Coronary artery (tissue), 2 donors: ENCODE measurements around the gene GOLGA5.
A peak's percentile ranks its signal among the peaks of the same experiment; 100 is the strongest.
"Not testable (repeated sequence)": the region's sequence is repeated elsewhere in the genome, so short reads cannot be mapped to it uniquely, and the experiment has no call there.

Experiments
- DNase-seq: peaks from one replicate; pipeline ENCODE4 v3.0.0-alpha.2; 2017; ENCODE audit warnings: low spot score
- H3K27ac ChIP-seq, 2 donors: fragments of 200-600 bp; sonication (generic); one replicate each; pipeline ENCODE4 v1.5.1; 2016 to 2019
- H3K4me3 ChIP-seq: fragments of 200-600 bp; sonication (generic); 2 replicates; pipeline ENCODE4 v1.5.1; 2016; ENCODE audit warnings: mild to moderate bottlenecking, moderate library complexity
- TF ChIP-seq, protein P1 (sequence below): fragments of 200-600 bp; sonication (generic); IDR thresholded peaks from one replicate; pipeline ENCODE4 v1.5.1; 2019; ENCODE audit warnings: antibody characterized with exemption

GOLGA5 gene

DNA sequence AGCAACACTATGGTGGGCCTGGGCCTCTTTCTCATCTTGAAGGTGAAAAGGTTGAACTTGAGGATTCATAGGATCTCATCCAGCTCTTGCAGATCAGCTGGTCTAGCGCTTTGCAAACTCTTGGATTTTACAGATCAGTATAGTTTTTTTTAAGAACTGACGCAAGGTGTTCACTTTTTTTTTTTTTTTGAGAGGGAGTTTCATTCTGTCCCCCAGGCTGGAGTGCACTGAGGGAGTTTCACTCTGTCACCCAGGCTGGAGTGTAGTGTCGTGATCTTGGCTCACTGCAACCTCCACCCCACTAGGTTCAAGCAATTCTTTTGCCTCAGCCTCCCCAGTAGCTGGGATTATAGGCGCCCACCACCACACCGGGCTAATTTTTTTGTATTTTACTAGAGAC, 25.3 kb upstream of the GOLGA5 start:
- no peak for DNase-seq
- H3K27ac ChIP-seq = no peak overlapping the region
- TF ChIP-seq, protein P1, sequence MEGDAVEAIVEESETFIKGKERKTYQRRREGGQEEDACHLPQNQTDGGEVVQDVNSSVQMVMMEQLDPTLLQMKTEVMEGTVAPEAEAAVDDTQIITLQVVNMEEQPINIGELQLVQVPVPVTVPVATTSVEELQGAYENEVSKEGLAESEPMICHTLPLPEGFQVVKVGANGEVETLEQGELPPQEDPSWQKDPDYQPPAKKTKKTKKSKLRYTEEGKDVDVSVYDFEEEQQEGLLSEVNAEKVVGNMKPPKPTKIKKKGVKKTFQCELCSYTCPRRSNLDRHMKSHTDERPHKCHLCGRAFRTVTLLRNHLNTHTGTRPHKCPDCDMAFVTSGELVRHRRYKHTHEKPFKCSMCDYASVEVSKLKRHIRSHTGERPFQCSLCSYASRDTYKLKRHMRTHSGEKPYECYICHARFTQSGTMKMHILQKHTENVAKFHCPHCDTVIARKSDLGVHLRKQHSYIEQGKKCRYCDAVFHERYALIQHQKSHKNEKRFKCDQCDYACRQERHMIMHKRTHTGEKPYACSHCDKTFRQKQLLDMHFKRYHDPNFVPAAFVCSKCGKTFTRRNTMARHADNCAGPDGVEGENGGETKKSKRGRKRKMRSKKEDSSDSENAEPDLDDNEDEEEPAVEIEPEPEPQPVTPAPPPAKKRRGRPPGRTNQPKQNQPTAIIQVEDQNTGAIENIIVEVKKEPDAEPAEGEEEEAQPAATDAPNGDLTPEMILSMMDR = no peak

DNA sequence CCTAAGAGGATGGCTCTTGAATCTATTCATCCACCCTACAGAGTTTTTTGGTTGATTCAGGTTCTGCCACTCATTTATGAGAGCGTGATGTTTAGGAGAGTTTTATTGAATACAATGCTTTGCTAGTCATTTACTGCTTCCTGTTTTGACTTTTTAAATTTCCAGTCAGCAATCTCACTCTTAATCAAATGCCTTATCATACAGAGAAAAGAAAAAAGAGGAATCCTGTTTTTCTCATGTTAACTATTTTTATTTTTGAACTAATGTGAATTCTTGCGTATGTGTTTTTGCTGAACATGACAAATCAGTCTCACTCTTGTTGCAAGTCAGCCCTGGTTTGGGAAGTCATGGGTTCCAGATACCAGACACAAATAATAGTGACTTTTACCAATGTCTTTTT, 23.6 kb upstream of the GOLGA5 start:
- no peak overlapping the region for H3K27ac ChIP-seq

More for the DNA sequence above, 25.3 kb upstream of the GOLGA5 start:
- no peak overlapping the region for H3K4me3 ChIP-seq

DNA sequence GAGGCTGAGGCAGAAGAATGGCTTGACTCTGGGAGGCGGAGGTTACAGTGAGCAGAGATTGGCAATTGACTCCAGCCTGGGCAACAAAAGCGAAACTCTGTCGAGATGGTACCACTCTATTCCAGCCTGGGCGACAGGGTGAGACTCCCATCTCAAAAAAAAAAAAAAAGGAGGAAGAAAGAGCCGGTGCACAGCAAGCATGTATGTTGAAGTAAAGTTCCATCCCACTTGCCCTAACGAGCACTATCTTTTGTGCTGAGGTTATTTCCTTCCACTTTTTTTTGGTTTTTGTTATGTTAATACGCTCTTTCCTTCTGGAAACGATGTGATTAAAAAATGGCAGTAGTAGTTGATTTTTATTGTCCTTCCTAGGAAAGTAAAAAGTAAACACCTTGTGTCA, 19.5 kb upstream of the GOLGA5 start:
- DNase-seq = no peak
- H3K27ac ChIP-seq = peak overlapping the region in 1 of 2 donors; percentile 41
- TF ChIP-seq, protein P1 = no peak
- H3K4me3 ChIP-seq = no peak overlapping the region

More for the DNA sequence above, 23.6 kb upstream of the GOLGA5 start:
- TF ChIP-seq, protein P1 = no peak
- DNase-seq = no peak
- no peak overlapping the region for H3K4me3 ChIP-seq

DNA sequence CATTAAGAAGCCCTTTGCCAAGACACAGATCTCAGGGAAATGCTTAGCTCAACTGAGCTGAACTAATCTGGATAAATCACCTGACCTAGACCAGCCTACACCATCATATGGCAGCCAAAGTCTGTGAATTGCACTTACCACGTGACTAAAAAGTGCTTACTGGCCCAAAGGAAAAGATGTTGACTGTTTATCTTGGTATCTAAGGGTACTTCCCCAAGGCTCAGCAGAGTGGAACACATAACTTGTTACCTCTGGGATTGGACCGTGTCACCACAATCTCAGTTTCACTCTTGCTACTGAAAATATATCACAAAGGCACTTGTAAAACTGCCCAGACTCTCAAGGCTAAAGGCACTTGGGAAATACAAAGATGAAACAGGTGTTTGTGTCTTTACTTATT, 18.8 kb upstream of the GOLGA5 start:
- not testable (repeated sequence) for H3K4me3 ChIP-seq, DNase-seq
- peak overlapping the region in 1 of 2 donors; percentile 26 for H3K27ac ChIP-seq

DNA sequence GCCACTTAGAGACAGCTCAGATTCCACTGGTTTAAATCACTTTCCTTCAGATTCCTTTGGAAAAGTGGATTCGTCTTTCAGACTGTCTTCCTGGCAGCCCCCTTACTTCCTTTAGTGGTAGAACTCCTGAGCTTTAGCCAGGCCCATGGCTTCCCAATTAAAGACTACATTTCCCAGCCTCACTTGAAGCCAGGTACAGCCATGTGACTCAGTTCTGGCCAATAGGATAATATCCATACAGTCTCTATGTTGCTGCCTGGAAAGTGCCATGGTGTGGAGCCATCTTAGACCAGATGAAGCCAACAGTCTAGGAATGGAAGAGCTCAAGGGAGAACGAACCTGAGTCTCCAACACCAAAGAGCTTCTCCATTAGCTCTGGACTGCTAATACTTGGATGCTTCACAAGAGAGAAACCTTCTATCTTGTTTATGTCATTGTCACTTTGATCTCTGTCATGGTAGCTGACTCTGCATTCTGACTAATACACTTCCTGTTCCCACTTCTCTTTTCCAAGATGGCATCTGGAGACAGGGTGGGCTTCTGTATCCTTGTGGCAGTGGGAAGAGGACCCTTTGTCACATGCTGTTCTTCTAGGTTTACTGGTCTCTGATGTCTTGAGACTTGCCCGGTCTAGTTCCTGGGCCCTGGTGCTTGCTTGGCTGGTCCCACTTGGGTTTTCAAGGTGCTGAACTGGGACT, 15.1 kb upstream of the GOLGA5 start:
- H3K27ac ChIP-seq, DNase-seq, H3K4me3 ChIP-seq: not testable (repeated sequence)

DNA sequence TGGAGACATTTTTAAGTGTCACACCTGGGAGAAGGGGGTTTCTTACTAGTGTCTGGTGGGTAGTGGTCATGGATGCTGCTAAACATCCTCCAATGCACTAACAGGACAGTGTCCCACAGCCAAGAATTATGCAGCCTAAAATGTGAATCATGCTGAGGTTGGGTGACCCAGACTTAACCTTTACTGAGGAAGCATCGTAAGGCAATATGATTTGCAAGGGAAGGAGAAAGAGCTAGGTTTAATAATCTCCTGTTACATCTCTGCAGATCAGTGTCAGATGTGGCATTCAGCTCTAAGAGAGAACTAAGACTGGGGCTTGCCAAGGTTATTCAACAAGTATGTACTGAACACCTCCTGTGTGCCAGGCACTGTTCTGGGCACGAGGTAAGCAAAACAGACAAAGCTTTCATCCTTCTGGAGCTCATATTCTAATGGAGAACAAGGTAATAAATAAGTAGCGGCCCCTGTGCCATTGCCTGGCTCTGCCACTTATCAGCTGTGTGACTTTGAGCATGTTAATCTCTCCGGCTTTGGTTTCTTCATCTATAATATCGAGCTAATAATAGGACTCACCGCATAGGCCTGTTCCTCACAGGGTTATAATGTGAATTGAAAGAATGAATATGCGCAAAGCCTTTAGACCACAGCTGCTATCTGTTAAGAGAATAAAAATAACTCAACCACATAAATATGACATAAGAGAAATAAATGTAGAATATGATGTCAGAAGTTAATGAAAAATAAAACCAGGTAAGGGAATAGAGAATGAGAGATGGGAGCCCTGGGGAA, 13.5 kb upstream of the GOLGA5 start:
- DNase-seq = no peak
- no peak overlapping the region for H3K4me3 ChIP-seq
- no peak overlapping the region for H3K27ac ChIP-seq
- TF ChIP-seq, protein P1 = no peak

DNA sequence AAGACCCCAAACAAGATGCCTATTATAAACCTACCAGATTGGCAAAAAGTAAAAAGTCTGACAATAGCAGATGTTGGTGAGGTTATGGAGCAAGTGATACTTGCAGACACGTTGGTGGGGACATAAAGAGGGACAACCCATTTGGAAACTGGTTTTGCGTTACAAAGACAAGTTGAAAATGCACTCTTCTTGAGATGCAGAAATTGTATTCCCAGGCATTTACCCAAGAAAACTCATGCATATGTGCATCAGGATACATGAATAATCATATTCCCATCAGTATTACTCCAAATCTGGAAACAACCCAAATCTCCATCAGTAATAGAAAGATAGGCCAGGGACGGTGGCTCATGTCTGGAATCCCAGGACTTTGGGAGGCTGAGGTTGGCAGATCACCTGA, 12.8 kb upstream of the GOLGA5 start:
- no peak for DNase-seq
- no peak overlapping the region for H3K27ac ChIP-seq
- TF ChIP-seq, protein P1 = no peak
- no peak overlapping the region for H3K4me3 ChIP-seq

DNA sequence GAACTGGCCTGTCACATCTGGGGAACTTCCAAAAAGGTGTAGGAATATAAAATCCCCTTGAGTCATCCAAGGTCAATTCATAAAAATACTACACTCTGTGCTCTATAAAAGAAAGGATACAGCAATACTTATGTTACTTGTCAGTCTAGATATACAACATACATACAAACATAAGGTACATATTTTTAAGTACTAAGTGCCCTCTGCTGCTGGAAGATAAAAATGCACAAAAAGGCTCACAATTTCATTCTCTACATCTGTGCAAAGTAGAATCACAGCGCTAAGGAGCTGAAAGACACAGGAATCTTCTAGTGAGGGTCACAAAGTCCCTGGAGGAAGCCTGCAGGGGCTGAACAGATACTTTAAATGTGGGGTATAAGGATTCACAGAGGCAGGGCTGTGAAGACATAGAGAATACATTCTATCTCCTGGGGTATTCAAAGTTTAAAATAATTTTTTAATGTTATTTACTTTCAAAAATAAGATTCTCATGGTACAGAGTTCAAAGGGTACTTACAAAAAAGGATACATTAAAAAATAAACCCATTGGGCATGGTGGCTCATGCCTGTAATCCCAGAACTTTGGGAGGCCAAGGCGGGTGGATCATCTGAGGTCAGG, 10.2 kb upstream of the GOLGA5 start:
- no peak for DNase-seq
- TF ChIP-seq, protein P1 = peak; percentile 41
- H3K27ac ChIP-seq = no peak overlapping the region
- H3K4me3 ChIP-seq = no peak overlapping the region
